Neuron (in vitro differentiated cells): Measurements from ENCODE around the gene COL27A1.

Experiments
- H2AFZ ChIP-seq: one replicate; pipeline ENCODE4 v1.6.1; 2013; ENCODE audit warnings: low read depth, mild to moderate bottlenecking, inconsistent platforms, low read length, moderate library complexity
- H3K27me3 ChIP-seq: one replicate; pipeline ENCODE4 v1.6.1; 2013; ENCODE audit warnings: low read length; ENCODE audit not compliant: insufficient read depth
- H3K36me3 ChIP-seq: one replicate; pipeline ENCODE4 v1.6.1; 2013; ENCODE audit warnings: low read length; ENCODE audit not compliant: insufficient read depth
- H3K4me1 ChIP-seq: one replicate; pipeline ENCODE4 v1.6.1; 2013; ENCODE audit warnings: low read length; ENCODE audit not compliant: insufficient read depth
- H3K4me3 ChIP-seq: 2 replicates; pipeline ENCODE4 v1.5.1; 2013; ENCODE audit warnings: mild to moderate bottlenecking, low read length, moderate library complexity
- H3K9me3 ChIP-seq: one replicate; pipeline ENCODE4 v1.6.1; 2013; ENCODE audit warnings: low read length

COL27A1 gene

GRCh38 chr9:114216976-114217375, 61.6 kb downstream of the COL27A1 start:
- H3K4me1 ChIP-seq = no peaks in the 10 kb centered on the region
- no peaks in the 10 kb centered on the region for H3K36me3 ChIP-seq
- H3K9me3 ChIP-seq = no peaks in the 10 kb centered on the region
- H2AFZ ChIP-seq = no peak overlapping the region
- H3K27me3 ChIP-seq = no peaks in the 10 kb centered on the region
- H3K4me3 ChIP-seq = no peak overlapping the region

GRCh38 chr9:114218264-114219120, 63.2 kb downstream of the COL27A1 start:
- H3K9me3 ChIP-seq = no peaks in the 10 kb centered on the region
- H3K4me1 ChIP-seq = no peaks in the 10 kb centered on the region
- no peak overlapping the region for H2AFZ ChIP-seq
- H3K4me3 ChIP-seq = no peak overlapping the region
- H3K27me3 ChIP-seq = no peaks in the 10 kb centered on the region
- no peaks in the 10 kb centered on the region for H3K36me3 ChIP-seq

GRCh38 chr9:114220061-114220541, 64.8 kb downstream of the COL27A1 start:
- no peaks in the 10 kb centered on the region for H3K9me3 ChIP-seq
- H3K36me3 ChIP-seq = no peaks in the 10 kb centered on the region
- H3K4me1 ChIP-seq = peaks cover 5% of the 10 kb centered on the region
- no peak overlapping the region for H3K4me3 ChIP-seq
- no peak overlapping the region for H2AFZ ChIP-seq
- H3K27me3 ChIP-seq = no peaks in the 10 kb centered on the region

- Histone ChIP-seq H3K9me3 (no peaks in the 10 kb centered on the region), H3K4me3 (no peak overlapping the region), H3K36me3 (no peaks in the 10 kb centered on the region), H3K27me3 (no peaks in the 10 kb centered on the region), H3K4me1 (peaks cover 22% of the 10 kb centered on the region), H2AFZ (no peak overlapping the region)
Observed at GRCh38 chr9:114221706-114222465, 66.5 kb downstream of the COL27A1 start.

GRCh38 chr9:114223564-114224246, 68.4 kb downstream of the COL27A1 start:
- Histone ChIP-seq H3K9me3 (no peaks in the 10 kb centered on the region), H3K27me3 (no peaks in the 10 kb centered on the region), H3K4me3 (no peak overlapping the region), H3K36me3 (no peaks in the 10 kb centered on the region), H3K4me1 (peaks cover 35% of the 10 kb centered on the region), H2AFZ (no peak overlapping the region)

GRCh38 chr9:114224247-114224610, 68.9 kb downstream of the COL27A1 start:
- no peaks in the 10 kb centered on the region for H3K27me3 ChIP-seq
- H2AFZ ChIP-seq = no peak overlapping the region
- H3K9me3 ChIP-seq = no peaks in the 10 kb centered on the region
- peaks cover 41% of the 10 kb centered on the region for H3K4me1 ChIP-seq
- no peaks in the 10 kb centered on the region for H3K36me3 ChIP-seq
- no peak overlapping the region for H3K4me3 ChIP-seq

- peaks cover 54% of the 10 kb centered on the region for H3K4me1 ChIP-seq
- H3K4me3 ChIP-seq = no peak overlapping the region
- H2AFZ ChIP-seq = no peak overlapping the region
- H3K9me3 ChIP-seq = no peaks in the 10 kb centered on the region
- H3K27me3 ChIP-seq = no peaks in the 10 kb centered on the region
- no peaks in the 10 kb centered on the region for H3K36me3 ChIP-seq
Observed at GRCh38 chr9:114225561-114226212, 70.3 kb downstream of the COL27A1 start.

- H3K4me3 ChIP-seq = no peak overlapping the region
- H3K36me3 ChIP-seq = no peaks in the 10 kb centered on the region
- peaks cover 54% of the 10 kb centered on the region for H3K4me1 ChIP-seq
- H3K9me3 ChIP-seq = no peaks in the 10 kb centered on the region
- H3K27me3 ChIP-seq = no peaks in the 10 kb centered on the region
- no peak overlapping the region for H2AFZ ChIP-seq
Observed at GRCh38 chr9:114226246-114227055, 71.1 kb downstream of the COL27A1 start.

- H3K4me3 ChIP-seq = no peak overlapping the region
- no peak overlapping the region for H2AFZ ChIP-seq
- H3K27me3 ChIP-seq = no peaks in the 10 kb centered on the region
- H3K9me3 ChIP-seq = no peaks in the 10 kb centered on the region
- peaks cover 54% of the 10 kb centered on the region for H3K4me1 ChIP-seq
- no peaks in the 10 kb centered on the region for H3K36me3 ChIP-seq
Observed at GRCh38 chr9:114227288-114228015, 72.1 kb downstream of the COL27A1 start.

GRCh38 chr9:114228016-114228808, 72.9 kb downstream of the COL27A1 start:
- Histone ChIP-seq H3K36me3 (no peaks in the 10 kb centered on the region), H3K4me3 (no peak overlapping the region), H3K27me3 (no peaks in the 10 kb centered on the region), H3K4me1 (peaks cover 54% of the 10 kb centered on the region), H3K9me3 (no peaks in the 10 kb centered on the region), H2AFZ (no peak overlapping the region)

- no peaks in the 10 kb centered on the region for H3K27me3 ChIP-seq
- H3K4me1 ChIP-seq = peaks cover 52% of the 10 kb centered on the region
- no peak overlapping the region for H3K4me3 ChIP-seq
- no peak overlapping the region for H2AFZ ChIP-seq
- H3K9me3 ChIP-seq = no peaks in the 10 kb centered on the region
- no peaks in the 10 kb centered on the region for H3K36me3 ChIP-seq
Observed at GRCh38 chr9:114229295-114229694, 74.0 kb downstream of the COL27A1 start.
